ENCODE measurements around the gene NLRP1. TPM values are rescaled to one million over a fixed set of nuclear protein-coding genes. Genes with fewer than 3 reads are reported as not detected.

Gene NLRP1
- total and polyA plus RNA-seq, 2 experiments from 2014 or later: 102 to 103 TPM

DNA sequence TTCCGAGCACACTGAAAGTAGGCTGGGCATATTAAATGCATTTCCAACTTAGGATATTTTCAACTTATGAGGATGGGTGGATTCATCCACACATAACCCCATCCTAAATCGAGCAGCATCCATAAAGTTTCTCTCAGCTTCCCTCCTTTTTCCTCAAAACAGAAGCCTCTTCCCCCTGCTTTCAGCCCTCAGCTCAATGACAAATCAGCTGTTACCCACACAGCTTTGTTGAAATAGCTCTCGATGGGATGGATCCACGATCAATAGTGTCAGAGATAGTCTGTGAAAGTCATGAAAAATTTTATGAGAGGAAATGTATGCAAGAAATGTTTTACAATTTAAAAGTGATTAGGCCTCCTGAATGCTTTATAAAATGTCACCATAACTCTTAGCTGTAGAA, 118.0 kb downstream of the NLRP1 start:
- Histone ChIP-seq H3K36me3 (no peaks in the 10 kb centered on the region), H3K9me3 (ENCODE audit: low read depth) (no peaks in the 10 kb centered on the region), H3K27ac (no peak overlapping the region), H3K4me3 (no peak overlapping the region), H3K4me1 (ENCODE audit: low read depth) (peaks cover 5% of the 10 kb centered on the region), H3K27me3 (no peaks in the 10 kb centered on the region)
- no peak for DNase-seq (ENCODE audit: low read depth in 1 of 2, low spot score in 1 of 2)
- TF ChIP-seq, protein P1, sequence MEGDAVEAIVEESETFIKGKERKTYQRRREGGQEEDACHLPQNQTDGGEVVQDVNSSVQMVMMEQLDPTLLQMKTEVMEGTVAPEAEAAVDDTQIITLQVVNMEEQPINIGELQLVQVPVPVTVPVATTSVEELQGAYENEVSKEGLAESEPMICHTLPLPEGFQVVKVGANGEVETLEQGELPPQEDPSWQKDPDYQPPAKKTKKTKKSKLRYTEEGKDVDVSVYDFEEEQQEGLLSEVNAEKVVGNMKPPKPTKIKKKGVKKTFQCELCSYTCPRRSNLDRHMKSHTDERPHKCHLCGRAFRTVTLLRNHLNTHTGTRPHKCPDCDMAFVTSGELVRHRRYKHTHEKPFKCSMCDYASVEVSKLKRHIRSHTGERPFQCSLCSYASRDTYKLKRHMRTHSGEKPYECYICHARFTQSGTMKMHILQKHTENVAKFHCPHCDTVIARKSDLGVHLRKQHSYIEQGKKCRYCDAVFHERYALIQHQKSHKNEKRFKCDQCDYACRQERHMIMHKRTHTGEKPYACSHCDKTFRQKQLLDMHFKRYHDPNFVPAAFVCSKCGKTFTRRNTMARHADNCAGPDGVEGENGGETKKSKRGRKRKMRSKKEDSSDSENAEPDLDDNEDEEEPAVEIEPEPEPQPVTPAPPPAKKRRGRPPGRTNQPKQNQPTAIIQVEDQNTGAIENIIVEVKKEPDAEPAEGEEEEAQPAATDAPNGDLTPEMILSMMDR (IDR thresholded peaks at IDR 0.05; ENCODE audit: low read depth, low read length): no peak

DNA sequence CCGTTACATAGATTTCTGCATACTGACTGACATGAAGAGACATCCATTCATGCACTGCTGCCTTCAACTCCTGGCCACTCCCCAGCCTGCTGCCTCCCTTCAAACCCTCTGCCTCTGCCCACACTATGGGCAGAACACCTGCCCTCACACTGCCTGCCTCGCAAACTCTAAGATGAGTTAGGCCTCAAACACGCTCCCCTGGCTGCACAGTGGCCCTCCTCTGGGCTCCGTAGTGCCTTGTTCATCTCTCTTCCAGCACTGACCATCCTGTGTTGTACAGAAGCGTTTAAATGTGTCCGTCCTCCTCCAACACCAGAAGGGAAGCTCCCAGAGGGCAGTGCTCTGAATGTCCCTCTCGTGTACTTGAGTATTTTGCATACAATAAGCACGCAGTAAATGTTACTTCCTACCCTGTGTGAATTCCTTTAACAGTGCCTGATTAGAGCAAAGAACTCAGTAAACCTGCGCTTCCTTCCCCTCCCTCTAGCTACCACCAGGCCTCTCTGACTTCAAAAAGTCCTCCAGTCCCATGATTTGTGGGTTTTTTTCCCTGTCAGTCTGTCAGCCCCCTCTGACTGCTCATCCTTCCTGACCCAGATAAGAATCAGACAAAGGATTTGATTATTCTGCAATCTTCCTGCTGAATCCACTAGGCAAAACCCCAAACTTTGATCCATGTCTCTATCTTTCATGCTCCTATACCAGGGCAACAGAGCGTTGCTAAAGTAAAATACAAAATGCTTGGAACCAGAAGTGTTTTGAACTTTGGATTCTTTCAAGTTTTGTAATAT, 119.4 kb downstream of the NLRP1 start:
- TF ChIP-seq, protein P1 (IDR thresholded peaks at IDR 0.05; ENCODE audit: low read depth, low read length): no peak
- no peaks in the 10 kb centered on the region for H3K9me3 ChIP-seq (ENCODE audit: low read depth)
- H3K27ac ChIP-seq: no peak overlapping the region
- H3K36me3 ChIP-seq: no peaks in the 10 kb centered on the region
- H3K4me3 ChIP-seq: no peak overlapping the region
- no peak for DNase-seq (ENCODE audit: low read depth in 1 of 2, low spot score in 1 of 2)
- H3K4me1 ChIP-seq (ENCODE audit: low read depth): peaks cover 5% of the 10 kb centered on the region
- no peaks in the 10 kb centered on the region for H3K27me3 ChIP-seq

Other genes with a start within 250 kb of the NLRP1 start
- gene NUP88, start 164.8 kb downstream of the NLRP1 start, total RNA-seq: 86.3 and 89.7 TPM in 2 replicates
- 70.5 and 74.4 TPM in 2 replicates for gene NUP88, start 164.8 kb downstream of the NLRP1 start, polyA plus RNA-seq
- gene RPAIN, start 164.3 kb downstream of the NLRP1 start, total RNA-seq: 117 and 185 TPM in 2 replicates
- 117 and 119 TPM in 2 replicates for gene RPAIN, start 164.3 kb downstream of the NLRP1 start, polyA plus RNA-seq
- gene C1QBP, start 145.4 kb downstream of the NLRP1 start, total RNA-seq: 156 and 211 TPM in 2 replicates
- gene C1QBP, start 145.4 kb downstream of the NLRP1 start, polyA plus RNA-seq: 241 and 299 TPM in 2 replicates
- 7.8 and 12.2 TPM in 2 replicates for gene DHX33, start 115.5 kb downstream of the NLRP1 start, total RNA-seq
- gene DHX33, start 115.5 kb downstream of the NLRP1 start, polyA plus RNA-seq: 1.6 and 3.2 TPM in 2 replicates
- 17.9 and 30.4 TPM in 2 replicates for gene DERL2, start 98.3 kb downstream of the NLRP1 start, total RNA-seq
- gene DERL2, start 98.3 kb downstream of the NLRP1 start, polyA plus RNA-seq: 46.7 and 73.5 TPM in 2 replicates
- 11.2 and 21.3 TPM in 2 replicates for gene MIS12, start 97.9 kb downstream of the NLRP1 start, total RNA-seq
- 26.9 and 31.1 TPM in 2 replicates for gene MIS12, start 97.9 kb downstream of the NLRP1 start, polyA plus RNA-seq